Testis (tissue), 3 donors: ENCODE data around the gene RAPH1. TPM values are rescaled to one million over a fixed set of nuclear protein-coding genes. Genes with fewer than 3 reads are reported as not detected.

Experiments
- DNase-seq: peaks from one replicate; pipeline ENCODE4 v3.0.0-alpha.2; 2019
- H3K27ac ChIP-seq, 2 donors: fragments of 200-600 bp; sonication (generic); one replicate each; pipeline ENCODE4 v1.5.1; 2019
- H3K27me3 ChIP-seq: fragments of 200-600 bp; sonication (generic); one replicate; pipeline ENCODE4 v1.5.1; 2019
- H3K36me3 ChIP-seq: fragments of 200-600 bp; sonication (generic); one replicate; pipeline ENCODE4 v1.5.1; 2017; ENCODE audit warnings: low read depth; ENCODE audit errors: missing control alignments
- H3K4me1 ChIP-seq: fragments of 200-600 bp; sonication (generic); one replicate; pipeline ENCODE4 v1.5.1; 2019
- H3K4me3 ChIP-seq, 2 donors: fragments of 200-600 bp; sonication (generic); one replicate each; pipeline ENCODE4 v1.5.1; 2017 to 2019
- H3K9me3 ChIP-seq: fragments of 200-600 bp; sonication (generic); one replicate; pipeline ENCODE4 v1.5.1; 2017
- CTCF ChIP-seq, 3 experiments: fragments of 450-650 bp in 2 of 3; fragments of 200-600 bp in 1 of 3; sonication (generic) in 1 of 3; IDR thresholded peaks; one replicate each; pipeline ENCODE4 v1.5.1; 2016 to 2019; ENCODE audit warnings: antibody characterized with exemption in 3 of 3, mild to moderate bottlenecking in 2 of 3, moderate library complexity in 1 of 3
- POLR2A ChIP-seq: fragments of 450-650 bp; IDR thresholded peaks from one replicate; pipeline ENCODE4 v1.6.1; 2017; ENCODE audit warnings: antibody characterized with exemption, mild to moderate bottlenecking, moderate library complexity
- WGBS, 2 donors: methylation state at CpG; one replicate each; pipeline ENCODE4 v1.1.5; 2018; 5-methylcytosine and 5-hydroxymethylcytosine counted together
- intact Hi-C: fragments of 100-400 bp; cut with DNase I; formaldehyde crosslinking; loops from one replicate; pipeline ENCODE4 v1.15.1; 2023; ENCODE audit warnings: low total_unique reads
- polyA plus RNA-seq: library from polyadenylated mRNA; stranded (reverse); fragments of 350-450 nt; fragmentation: Illumina TruSeq; extraction: RNeasy Lipid Tissue Mini Kit (QIAGEN cat#74804); gene quantifications from one replicate; pipeline ENCODE4 v1.2.3, GENCODE V29; 2014; ENCODE audit warnings: low read depth, low replicate concordance; ENCODE audit not compliant: insufficient read depth
- total RNA-seq, 2 donors: library from RNA; depleted of rRNA; stranded (reverse); fragments of >200 nt; gene quantifications; one replicate each; pipeline ENCODE4 v1.2.3, GENCODE V29; 2016

Gene RAPH1
- total and polyA plus RNA-seq, 3 donors from 2014 or later = 22.1 to 36.5 (median 31.1) TPM

- H3K4me1 ChIP-seq = peaks cover 5% of the 10 kb centered on the region
- no peaks in the 10 kb centered on the region for H3K27me3 ChIP-seq
- no peaks in the 10 kb centered on the region for H3K9me3 ChIP-seq
- DNase-seq = no peak
- no peak overlapping the region for H3K27ac ChIP-seq
- TF ChIP-seq POLR2A (no peak), CTCF (IDR thresholded peaks at IDR 0.05) (no peak)
- no peaks in the 10 kb centered on the region for H3K36me3 ChIP-seq
- H3K4me3 ChIP-seq = no peak overlapping the region
- intact Hi-C loops = no loop called here
Measured at GRCh38 chr2:203361922-203362321, 173.2 kb downstream of the RAPH1 start.

GRCh38 chr2:203361495-203361894 lies 173.6 kb downstream of the RAPH1 start:
- Histone ChIP-seq H3K27ac (no peak overlapping the region), H3K27me3 (no peaks in the 10 kb centered on the region), H3K9me3 (no peaks in the 10 kb centered on the region), H3K4me3 (no peak overlapping the region), H3K36me3 (no peaks in the 10 kb centered on the region), H3K4me1 (peaks cover 5% of the 10 kb centered on the region)
- TF ChIP-seq POLR2A = no peak
- no peak for TF ChIP-seq CTCF (IDR thresholded peaks at IDR 0.05)
- intact Hi-C loops = no loop called here
- WGBS, 2 donors = 55 to 56% methylated on average over 2 of the region's 2 CpGs
- no peak for DNase-seq

GRCh38 chr2:203360833-203361430 lies 174.2 kb downstream of the RAPH1 start:
- 79 to 83% methylated on average over 3 of the region's 3 CpGs for WGBS, 2 donors
- H3K4me3 ChIP-seq = no peak overlapping the region
- DNase-seq = no peak
- no peak overlapping the region for H3K27ac ChIP-seq
- no peaks in the 10 kb centered on the region for H3K9me3 ChIP-seq
- intact Hi-C loops = no loop called here
- peaks cover 5% of the 10 kb centered on the region for H3K4me1 ChIP-seq
- no peaks in the 10 kb centered on the region for H3K27me3 ChIP-seq
- TF ChIP-seq CTCF (IDR thresholded peaks at IDR 0.05) (no peak), POLR2A (no peak)
- no peaks in the 10 kb centered on the region for H3K36me3 ChIP-seq

- no peak overlapping the region for H3K27ac ChIP-seq
- H3K36me3 ChIP-seq = no peaks in the 10 kb centered on the region
- no peaks in the 10 kb centered on the region for H3K9me3 ChIP-seq
- no peak for DNase-seq
- H3K4me3 ChIP-seq = no peak overlapping the region
- H3K4me1 ChIP-seq = peaks cover 5% of the 10 kb centered on the region
- no peaks in the 10 kb centered on the region for H3K27me3 ChIP-seq
- TF ChIP-seq POLR2A = no peak
- no peak for TF ChIP-seq CTCF (IDR thresholded peaks at IDR 0.05)
- intact Hi-C loops = no loop called here
- WGBS, 2 donors = 79 to 100% methylated on average over 1 of the region's 1 CpG
Measured at GRCh38 chr2:203359450-203359849, 175.7 kb downstream of the RAPH1 start.

- peaks cover 2% of the 10 kb centered on the region for H3K4me1 ChIP-seq
- H3K9me3 ChIP-seq = no peaks in the 10 kb centered on the region
- no peak for DNase-seq
- H3K36me3 ChIP-seq = no peaks in the 10 kb centered on the region
- no peaks in the 10 kb centered on the region for H3K27me3 ChIP-seq
- no peak overlapping the region for H3K4me3 ChIP-seq
- WGBS, 2 donors = 72 to 80% methylated on average over 3 of the region's 3 CpGs
- TF ChIP-seq CTCF (IDR thresholded peaks at IDR 0.05) (no peak), POLR2A (no peak)
- no peak overlapping the region for H3K27ac ChIP-seq
- intact Hi-C loops = no loop called here
Measured at GRCh38 chr2:203354966-203355365, 180.1 kb downstream of the RAPH1 start.
